HL-60 (cell line): ENCODE data around the gene ARHGEF17.
A peak's percentile ranks its signal among the peaks of the same experiment; 100 is the strongest.

Experiments used
- DNase-seq, 2 experiments: peaks; one replicate each; pipeline ENCODE4 v3.0.0-alpha.2; 2010 to 2020; ENCODE audit warnings: low read depth in 1 of 2, low spot score in 1 of 2
- H3K27ac ChIP-seq: fragments of 250-450 bp; sonication (Bioruptor Pico); replicated peaks from 2 replicates; pipeline ENCODE4 v1.5.1; 2020; ENCODE audit warnings: mild to moderate bottlenecking, moderate library complexity
- H3K27me3 ChIP-seq: fragments of 250-450 bp; sonication (Bioruptor Pico); 2 replicates; pipeline ENCODE4 v1.5.1; 2021; ENCODE audit warnings: mild to moderate bottlenecking, moderate library complexity; ENCODE audit not compliant: insufficient read depth, poor library complexity, severe bottlenecking
- H3K4me3 ChIP-seq: replicated peaks from 2 replicates; pipeline ENCODE4 v1.5.1; 2011; ENCODE audit warnings: mild to moderate bottlenecking, control low read depth, low read length; ENCODE audit not compliant: insufficient read depth
- CTCF ChIP-seq: IDR thresholded peaks from one replicate; pipeline ENCODE4 v1.5.1; 2011; ENCODE audit warnings: low read length, control low read depth, inconsistent platforms; ENCODE audit not compliant: insufficient read depth
- GABPA ChIP-seq: IDR thresholded peaks from 2 replicates; pipeline ENCODE4 v1.6.1; 2012; ENCODE audit warnings: low read depth
- POLR2AphosphoS5 ChIP-seq: IDR thresholded peaks from 2 replicates; pipeline ENCODE4 v1.6.1; 2012; ENCODE audit warnings: low read depth
- REST ChIP-seq: IDR thresholded peaks from 2 replicates; pipeline ENCODE4 v1.6.1; 2012; ENCODE audit warnings: low read depth; ENCODE audit not compliant: insufficient replicate concordance
- SPI1 ChIP-seq: IDR thresholded peaks from 2 replicates; pipeline ENCODE4 v1.6.1; 2012; ENCODE audit warnings: low read depth, mild to moderate bottlenecking, borderline replicate concordance

The ARHGEF17 gene

GRCh38 chr11:73396251-73396930 is 88.3 kb downstream of the ARHGEF17 start:
- no peak overlapping the region for H3K27ac ChIP-seq
- no peak for TF ChIP-seq GABPA
- TF ChIP-seq POLR2AphosphoS5 = no peak; the same call in 1 of the 2 replicates
- no peak for TF ChIP-seq CTCF
- no peak for TF ChIP-seq SPI1

GRCh38 chr11:73396985-73397384 is 88.9 kb downstream of the ARHGEF17 start:
- TF ChIP-seq REST (no peak), GABPA (no peak), POLR2AphosphoS5 (no peak), CTCF (no peak), SPI1 (no peak)
- no peak for DNase-seq
- Histone ChIP-seq H3K27me3 (no peaks in the 10 kb centered on the region), H3K27ac (no peak overlapping the region), H3K4me3 (no peak overlapping the region)

More at GRCh38 chr11:73396251-73396930, 88.3 kb downstream of the ARHGEF17 start:
- no peak for DNase-seq
- no peak overlapping the region for H3K4me3 ChIP-seq
- H3K27me3 ChIP-seq = no peaks in the 10 kb centered on the region

GRCh38 chr11:73397468-73398131 is 89.5 kb downstream of the ARHGEF17 start:
- H3K4me3 ChIP-seq = no peak overlapping the region
- DNase-seq = no peak
- no peak for TF ChIP-seq CTCF
- TF ChIP-seq SPI1 = no peak
- TF ChIP-seq REST = no peak
- peak; percentile 1; the same call in 1 of the 2 replicates for TF ChIP-seq POLR2AphosphoS5
- TF ChIP-seq GABPA = no peak
- H3K27ac ChIP-seq = no peak overlapping the region
- H3K27me3 ChIP-seq = no peaks in the 10 kb centered on the region

GRCh38 chr11:73398132-73398526 is 90.1 kb downstream of the ARHGEF17 start:
- TF ChIP-seq CTCF = no peak
- TF ChIP-seq REST = no peak
- TF ChIP-seq GABPA = no peak
- no peak for TF ChIP-seq SPI1
- no peak for TF ChIP-seq POLR2AphosphoS5
- Histone ChIP-seq H3K27me3 (no peaks in the 10 kb centered on the region), H3K27ac (no peak overlapping the region), H3K4me3 (no peak overlapping the region)
- no peak for DNase-seq
